NB4 (cell line): Measurements from ENCODE around the gene POU2F1.

Experiments
- CTCF ChIP-seq: IDR thresholded peaks from one replicate; pipeline ENCODE4 v1.5.1; 2012; ENCODE audit warnings: low read depth, low read length
- MAX ChIP-seq: IDR thresholded peaks from 2 replicates; pipeline ENCODE4 v1.6.1; 2011; ENCODE audit warnings: low read depth, low read length
- POLR2A ChIP-seq: IDR thresholded peaks from 2 replicates; pipeline ENCODE4 v1.6.1; 2011; ENCODE audit warnings: mild to moderate bottlenecking; ENCODE audit not compliant: insufficient read length; ENCODE audit errors: extremely low read depth

GRCh38 chr1:167409183-167409582, 188.5 kb downstream of the POU2F1 start:
- TF ChIP-seq CTCF (no peak), POLR2A (no peak), MAX (no peak)
